Measurements from ENCODE around the gene PALM. TPM values are rescaled to one million over a fixed set of nuclear protein-coding genes. Genes with fewer than 3 reads are reported as not detected.

PALM gene
- total RNA-seq, 1 experiment from 2014 or later, result 22.1 TPM

DNA sequence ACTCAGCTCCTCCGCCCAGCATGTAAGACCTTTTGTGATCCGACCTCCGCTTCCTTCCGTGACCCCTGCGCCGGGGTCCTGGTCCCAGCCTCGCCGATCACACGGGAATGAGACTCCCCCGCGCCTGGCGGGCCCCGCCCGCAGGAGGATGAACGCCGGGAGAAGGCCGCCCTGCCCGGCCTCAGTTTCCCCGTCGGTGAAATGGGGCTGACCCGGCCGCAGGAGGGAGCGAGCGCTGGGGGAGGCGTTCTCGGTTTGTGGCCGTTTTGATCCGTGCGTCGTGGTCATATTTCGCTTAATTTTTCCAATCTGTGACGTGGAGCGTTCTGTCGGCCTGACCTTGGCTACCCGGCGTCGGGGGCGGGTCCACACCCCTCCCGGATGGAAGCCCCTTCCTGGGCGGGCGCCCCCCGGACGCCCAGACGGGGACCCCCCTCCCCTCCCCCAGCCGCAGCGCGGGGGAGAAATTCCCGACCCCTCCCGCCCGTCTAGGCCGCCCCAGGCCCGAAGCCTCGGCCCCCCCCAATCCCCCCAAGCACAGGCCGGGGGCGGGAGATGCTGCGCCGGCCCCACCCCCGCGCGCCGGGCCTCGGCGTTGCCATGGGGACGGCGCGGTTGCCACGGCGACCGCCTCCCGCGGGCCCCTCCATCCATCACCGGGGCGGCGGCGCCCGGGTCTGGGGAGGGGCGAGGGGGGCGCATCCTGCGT, 11.1 kb downstream of the PALM start:
- TF ChIP-seq, protein P1, sequence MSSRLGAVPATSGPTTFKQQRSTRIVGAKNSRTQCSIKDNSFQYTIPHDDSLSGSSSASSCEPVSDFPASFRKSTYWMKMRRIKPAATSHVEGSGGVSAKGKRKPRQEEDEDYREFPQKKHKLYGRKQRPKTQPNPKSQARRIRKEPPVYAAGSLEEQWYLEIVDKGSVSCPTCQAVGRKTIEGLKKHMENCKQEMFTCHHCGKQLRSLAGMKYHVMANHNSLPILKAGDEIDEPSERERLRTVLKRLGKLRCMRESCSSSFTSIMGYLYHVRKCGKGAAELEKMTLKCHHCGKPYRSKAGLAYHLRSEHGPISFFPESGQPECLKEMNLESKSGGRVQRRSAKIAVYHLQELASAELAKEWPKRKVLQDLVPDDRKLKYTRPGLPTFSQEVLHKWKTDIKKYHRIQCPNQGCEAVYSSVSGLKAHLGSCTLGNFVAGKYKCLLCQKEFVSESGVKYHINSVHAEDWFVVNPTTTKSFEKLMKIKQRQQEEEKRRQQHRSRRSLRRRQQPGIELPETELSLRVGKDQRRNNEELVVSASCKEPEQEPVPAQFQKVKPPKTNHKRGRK (CRISPR knock-in tag; IDR thresholded peaks at IDR 0.05; ENCODE audit: borderline replicate concordance), result no peak
- TF ChIP-seq, protein P2, sequence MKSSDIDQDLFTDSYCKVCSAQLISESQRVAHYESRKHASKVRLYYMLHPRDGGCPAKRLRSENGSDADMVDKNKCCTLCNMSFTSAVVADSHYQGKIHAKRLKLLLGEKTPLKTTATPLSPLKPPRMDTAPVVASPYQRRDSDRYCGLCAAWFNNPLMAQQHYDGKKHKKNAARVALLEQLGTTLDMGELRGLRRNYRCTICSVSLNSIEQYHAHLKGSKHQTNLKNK (CRISPR knock-in tag; IDR thresholded peaks at IDR 0.05), result no peak
- TF ChIP-seq GTF2I (CRISPR knock-in tag; conservative IDR thresholded peaks at IDR 0.05) (no peak), SP1 (CRISPR knock-in tag; conservative IDR thresholded peaks at IDR 0.05) (no peak), TEAD4 (CRISPR knock-in tag; IDR thresholded peaks at IDR 0.05) (no peak), ETV6 (CRISPR knock-in tag; IDR thresholded peaks at IDR 0.05) (no peak), CREB1 (CRISPR knock-in tag; IDR thresholded peaks at IDR 0.05) (no peak), ZNF416 (CRISPR knock-in tag; IDR thresholded peaks at IDR 0.05) (no peak), NFATC4 (CRISPR knock-in tag; IDR thresholded peaks at IDR 0.05) (no peak), HMGA2 (CRISPR knock-in tag; IDR thresholded peaks at IDR 0.05) (no peak)
- TF ChIP-seq, protein P3, sequence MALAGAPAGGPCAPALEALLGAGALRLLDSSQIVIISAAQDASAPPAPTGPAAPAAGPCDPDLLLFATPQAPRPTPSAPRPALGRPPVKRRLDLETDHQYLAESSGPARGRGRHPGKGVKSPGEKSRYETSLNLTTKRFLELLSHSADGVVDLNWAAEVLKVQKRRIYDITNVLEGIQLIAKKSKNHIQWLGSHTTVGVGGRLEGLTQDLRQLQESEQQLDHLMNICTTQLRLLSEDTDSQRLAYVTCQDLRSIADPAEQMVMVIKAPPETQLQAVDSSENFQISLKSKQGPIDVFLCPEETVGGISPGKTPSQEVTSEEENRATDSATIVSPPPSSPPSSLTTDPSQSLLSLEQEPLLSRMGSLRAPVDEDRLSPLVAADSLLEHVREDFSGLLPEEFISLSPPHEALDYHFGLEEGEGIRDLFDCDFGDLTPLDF (CRISPR knock-in tag; IDR thresholded peaks at IDR 0.05), result no peak
- TF ChIP-seq, protein P4, sequence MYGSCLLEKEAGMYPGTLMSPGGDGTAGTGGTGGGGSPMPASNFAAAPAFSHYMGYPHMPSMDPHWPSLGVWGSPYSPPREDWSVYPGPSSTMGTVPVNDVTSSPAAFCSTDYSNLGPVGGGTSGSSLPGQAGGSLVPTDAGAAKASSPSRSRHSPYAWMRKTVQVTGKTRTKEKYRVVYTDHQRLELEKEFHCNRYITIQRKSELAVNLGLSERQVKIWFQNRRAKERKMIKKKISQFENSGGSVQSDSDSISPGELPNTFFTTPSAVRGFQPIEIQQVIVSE (CRISPR knock-in tag; IDR thresholded peaks at IDR 0.05; ENCODE audit: borderline replicate concordance), result no peak
- TF ChIP-seq, protein P5, sequence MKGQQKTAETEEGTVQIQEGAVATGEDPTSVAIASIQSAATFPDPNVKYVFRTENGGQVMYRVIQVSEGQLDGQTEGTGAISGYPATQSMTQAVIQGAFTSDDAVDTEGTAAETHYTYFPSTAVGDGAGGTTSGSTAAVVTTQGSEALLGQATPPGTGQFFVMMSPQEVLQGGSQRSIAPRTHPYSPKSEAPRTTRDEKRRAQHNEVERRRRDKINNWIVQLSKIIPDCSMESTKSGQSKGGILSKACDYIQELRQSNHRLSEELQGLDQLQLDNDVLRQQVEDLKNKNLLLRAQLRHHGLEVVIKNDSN (CRISPR knock-in tag; IDR thresholded peaks at IDR 0.05), result no peak
- Mint-ChIP-seq H3K4me1 (peaks cover 9% of the 10 kb centered on the region), H3K9me3 (peaks cover 9% of the 10 kb centered on the region), H3K27me3 (ENCODE audit: low read depth) (no peaks in the 10 kb centered on the region; the same call in 1 of the 2 replicates), H3K27ac (no peak overlapping the region), H3K36me3 (0 out of 2 replicates have a peak, but pooled peaks cover 4% of the 10 kb centered on the region), H3K4me3 (no peak overlapping the region)
- DNase-seq (ENCODE audit: low spot score), result no peak
- CTCF ChIA-PET, result interaction anchor here (1.0 to 2.5 kb wide), 3 partner anchors 11 to 49 kb away, joined by 3 to 9 read pairs (median 5); partner anchors contain the start of gene PALM
- POLR2A ChIA-PET, result interaction anchor here (0.6 to 1.3 kb wide), 2 partner anchors 39 to 136 kb away, joined by 3 to 4 read pairs; no protein-coding TSS in a partner anchor
- ATAC-seq, result no peak

DNA sequence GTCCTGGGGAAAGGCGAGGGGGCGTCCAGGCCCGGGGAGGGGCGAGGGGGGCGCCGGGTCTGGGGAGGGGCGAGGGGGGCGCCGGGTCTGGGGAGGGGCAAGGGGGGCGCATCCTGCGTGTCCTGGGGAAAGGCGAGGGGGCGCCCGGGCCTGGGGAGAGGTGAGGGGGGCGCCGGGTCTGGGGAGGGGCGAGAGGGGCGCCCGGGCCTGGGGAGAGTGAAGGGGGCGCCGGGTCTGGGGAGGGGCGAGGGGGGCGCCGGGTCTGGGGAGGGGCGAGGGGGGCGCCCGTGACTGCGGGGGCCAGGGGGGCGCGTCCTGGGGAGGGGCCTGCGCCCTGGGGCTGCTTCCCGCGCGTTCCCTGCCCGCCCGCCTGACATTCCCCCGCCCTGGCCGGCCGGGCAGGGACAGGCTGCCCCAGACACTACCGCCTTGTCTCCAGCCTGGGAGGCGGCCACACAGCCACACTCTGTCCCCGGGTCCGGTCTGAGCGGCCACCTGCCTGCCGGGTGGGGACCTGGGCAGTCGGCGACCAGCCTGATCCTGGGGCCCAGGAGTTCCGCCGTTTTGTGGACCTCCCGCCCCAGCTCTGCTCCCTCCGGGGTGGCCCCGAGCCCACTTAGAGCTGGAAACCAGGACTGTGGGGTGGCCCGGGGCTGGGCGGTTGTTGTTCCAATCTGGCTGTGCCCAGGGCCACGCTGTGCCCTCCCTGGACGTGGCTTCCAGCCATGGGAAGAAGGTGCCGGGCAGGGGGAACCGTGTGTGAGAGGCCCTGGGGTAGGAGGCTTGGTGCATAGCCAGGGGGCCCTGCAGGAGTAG, 11.8 kb downstream of the PALM start:
- no peak overlapping the region for H3K4me3 Mint-ChIP-seq
- CTCF ChIA-PET, result interaction anchor here (1.1 kb wide), 1 partner anchor 14 kb away, joined by 3 read pairs; no protein-coding TSS in a partner anchor
- TF ChIP-seq NR2C2 (CRISPR knock-in tag; IDR thresholded peaks at IDR 0.05), result no peak
- peaks cover 9% of the 10 kb centered on the region for H3K4me1 Mint-ChIP-seq
- POLR2A ChIA-PET, result no interaction called here
- peak overlapping the region; percentile 23; the same call in 1 of the 2 replicates for H3K27ac Mint-ChIP-seq
- ATAC-seq, result peak; percentile 17; the same call in 1 of the 2 replicates
- H3K27me3 Mint-ChIP-seq (ENCODE audit: low read depth), result no peaks in the 10 kb centered on the region
- DNase-seq (ENCODE audit: low spot score), result no peak
- no peaks in the 10 kb centered on the region for H3K36me3 Mint-ChIP-seq
- H3K9me3 Mint-ChIP-seq, result peaks cover 5% of the 10 kb centered on the region

DNA sequence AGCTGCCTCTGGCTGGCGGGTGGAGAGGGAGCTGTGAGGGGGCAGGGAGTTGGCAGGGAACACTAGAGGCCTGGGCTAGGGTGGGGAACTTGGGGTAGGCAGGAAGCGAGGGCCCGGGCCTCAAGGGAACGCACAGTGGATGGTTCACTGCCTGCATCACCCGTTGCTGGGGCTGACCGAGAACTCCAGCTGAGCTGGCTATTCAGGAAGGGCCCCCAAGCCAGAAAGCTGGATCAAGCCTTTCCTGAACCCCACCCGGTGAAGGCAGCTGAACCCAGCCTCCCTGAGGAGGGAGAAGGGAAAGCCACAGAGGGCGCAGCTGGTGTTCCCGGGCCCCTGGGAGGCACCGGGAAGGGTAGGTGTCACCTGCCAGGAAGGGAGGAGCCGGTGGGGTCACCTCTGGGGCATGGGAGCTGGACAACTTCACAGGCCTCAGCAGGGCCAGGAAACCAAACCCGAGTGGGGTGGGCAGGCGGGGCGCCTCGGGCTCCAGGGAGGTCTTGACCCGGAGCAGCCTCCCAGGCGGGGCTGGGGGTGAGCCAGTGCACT, 13.9 kb downstream of the PALM start:
- Mint-ChIP-seq H3K27me3 (ENCODE audit: low read depth) (no peaks in the 10 kb centered on the region), H3K4me3 (no peak overlapping the region), H3K4me1 (peaks cover 9% of the 10 kb centered on the region), H3K36me3 (no peaks in the 10 kb centered on the region), H3K9me3 (no peaks in the 10 kb centered on the region), H3K27ac (no peak overlapping the region)
- DNase-seq (ENCODE audit: low spot score), result no peak
- no peak for ATAC-seq
- no peak for TF ChIP-seq JAZF1 (CRISPR knock-in tag; IDR thresholded peaks at IDR 0.05)
- TF ChIP-seq FOXJ3 (CRISPR knock-in tag; IDR thresholded peaks at IDR 0.05; ENCODE audit: borderline replicate concordance), result no peak
- TF ChIP-seq SMAD4 (CRISPR knock-in tag; IDR thresholded peaks at IDR 0.05), result no peak
- TF ChIP-seq, protein P5 (CRISPR knock-in tag; IDR thresholded peaks at IDR 0.05), result no peak
- CTCF ChIA-PET, result interaction anchor here (0.6 to 1.8 kb wide), 5 partner anchors 9 to 30 kb away, joined by 3 to 8 read pairs (median 4); partner anchors contain the start of gene PALM
- POLR2A ChIA-PET, result no interaction called here

Measured in WTC11 (cell line).